HL-60 (cell line): ENCODE results near the gene SDK1.

ENCODE experiments used
- CTCF ChIP-seq: IDR thresholded peaks from one replicate; pipeline ENCODE4 v1.5.1; 2011; ENCODE audit warnings: low read length, control low read depth, inconsistent platforms; ENCODE audit not compliant: insufficient read depth
- SPI1 ChIP-seq: IDR thresholded peaks from 2 replicates; pipeline ENCODE4 v1.6.1; 2012; ENCODE audit warnings: low read depth, mild to moderate bottlenecking, borderline replicate concordance
- TF ChIP-seq, protein P1 (sequence below): IDR thresholded peaks from 2 replicates; pipeline ENCODE4 v1.6.1; 2012; ENCODE audit warnings: low read depth; ENCODE audit not compliant: insufficient replicate concordance

DNA sequence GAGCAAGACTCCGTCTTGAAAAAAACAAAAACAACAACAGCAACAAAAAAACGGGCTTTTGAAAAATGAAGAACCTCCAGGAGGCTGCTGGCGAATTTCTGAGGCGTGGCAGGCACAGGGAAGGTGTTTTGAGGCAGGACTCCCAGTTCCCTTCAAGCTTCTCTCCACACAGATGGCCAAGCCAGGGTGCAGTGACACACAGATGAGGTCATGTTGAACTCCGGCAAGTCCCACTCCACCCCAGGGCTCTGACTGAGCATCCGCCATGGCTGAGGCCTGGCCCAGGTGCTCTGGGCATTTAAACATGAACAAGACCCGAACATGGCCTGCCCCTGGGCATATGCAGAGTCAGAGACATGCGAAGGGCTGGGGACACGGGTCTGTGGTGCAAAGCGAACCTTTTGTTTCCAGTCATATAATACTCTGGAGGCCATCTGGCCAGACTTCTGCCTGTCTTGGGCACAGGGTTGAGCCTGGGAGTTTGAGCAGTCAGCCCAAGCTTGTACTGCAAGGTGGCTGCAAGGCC is 866.4 kb downstream of the SDK1 start:
- TF ChIP-seq, protein P1, sequence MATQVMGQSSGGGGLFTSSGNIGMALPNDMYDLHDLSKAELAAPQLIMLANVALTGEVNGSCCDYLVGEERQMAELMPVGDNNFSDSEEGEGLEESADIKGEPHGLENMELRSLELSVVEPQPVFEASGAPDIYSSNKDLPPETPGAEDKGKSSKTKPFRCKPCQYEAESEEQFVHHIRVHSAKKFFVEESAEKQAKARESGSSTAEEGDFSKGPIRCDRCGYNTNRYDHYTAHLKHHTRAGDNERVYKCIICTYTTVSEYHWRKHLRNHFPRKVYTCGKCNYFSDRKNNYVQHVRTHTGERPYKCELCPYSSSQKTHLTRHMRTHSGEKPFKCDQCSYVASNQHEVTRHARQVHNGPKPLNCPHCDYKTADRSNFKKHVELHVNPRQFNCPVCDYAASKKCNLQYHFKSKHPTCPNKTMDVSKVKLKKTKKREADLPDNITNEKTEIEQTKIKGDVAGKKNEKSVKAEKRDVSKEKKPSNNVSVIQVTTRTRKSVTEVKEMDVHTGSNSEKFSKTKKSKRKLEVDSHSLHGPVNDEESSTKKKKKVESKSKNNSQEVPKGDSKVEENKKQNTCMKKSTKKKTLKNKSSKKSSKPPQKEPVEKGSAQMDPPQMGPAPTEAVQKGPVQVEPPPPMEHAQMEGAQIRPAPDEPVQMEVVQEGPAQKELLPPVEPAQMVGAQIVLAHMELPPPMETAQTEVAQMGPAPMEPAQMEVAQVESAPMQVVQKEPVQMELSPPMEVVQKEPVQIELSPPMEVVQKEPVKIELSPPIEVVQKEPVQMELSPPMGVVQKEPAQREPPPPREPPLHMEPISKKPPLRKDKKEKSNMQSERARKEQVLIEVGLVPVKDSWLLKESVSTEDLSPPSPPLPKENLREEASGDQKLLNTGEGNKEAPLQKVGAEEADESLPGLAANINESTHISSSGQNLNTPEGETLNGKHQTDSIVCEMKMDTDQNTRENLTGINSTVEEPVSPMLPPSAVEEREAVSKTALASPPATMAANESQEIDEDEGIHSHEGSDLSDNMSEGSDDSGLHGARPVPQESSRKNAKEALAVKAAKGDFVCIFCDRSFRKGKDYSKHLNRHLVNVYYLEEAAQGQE, result no peak
- TF ChIP-seq CTCF (no peak), SPI1 (no peak)
